ENCODE measurements around the gene PTOV1.

DNA sequence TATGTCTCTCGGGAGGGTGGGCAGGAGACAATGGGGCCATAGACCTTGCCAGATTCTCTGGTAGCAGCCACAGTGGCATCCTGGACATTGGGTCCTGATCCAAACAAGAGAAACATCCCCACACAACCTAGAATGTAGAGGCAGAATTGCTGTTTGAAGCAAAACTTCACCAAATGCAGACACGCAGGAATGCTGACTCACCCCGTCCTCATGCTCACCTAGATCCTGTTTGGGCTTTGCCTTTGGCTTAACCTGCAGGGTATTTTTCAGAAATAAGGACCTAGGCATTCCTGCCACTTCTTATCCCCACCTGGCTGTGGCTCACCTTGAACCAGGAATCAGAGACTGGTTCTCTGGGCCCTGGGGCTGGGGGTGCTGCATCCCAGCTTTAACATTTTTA is 33.8 kb downstream of the PTOV1 start:
- TF ChIP-seq CTCF (IDR thresholded peaks at IDR 0.05; ENCODE audit: low read depth, low read length) (no peak), EZH2phosphoT487 (IDR thresholded peaks at IDR 0.05; ENCODE audit: low read depth) (no peak)

Measured in OCI-LY3 (cell line).